NCI-H460 (cell line): ENCODE results near the gene DERL3. TPM values are rescaled to one million over a fixed set of nuclear protein-coding genes. Genes with fewer than 3 reads are reported as not detected.
"Not testable (repeated sequence)": the region's sequence is repeated elsewhere in the genome, so short reads cannot be mapped to it uniquely, and the experiment has no call there.

ENCODE experiments used
- DNase-seq: peaks from one replicate; pipeline ENCODE4 v3.0.0-alpha.2; 2016; ENCODE audit warnings: low read depth; ENCODE audit errors: extremely low read depth
- polyA plus RNA-seq: library from polyadenylated mRNA; depleted of rRNA; stranded (reverse); fragments of >200 nt; gene quantifications from 2 replicates; pipeline ENCODE4 v1.2.3, GENCODE V29; 2014; cell fraction: nucleus; rRNA removed
- total RNA-seq: library from RNA; depleted of rRNA; stranded (reverse); fragments of >200 nt; shearing (Covaris generic); gene quantifications from 2 replicates; pipeline ENCODE4 v1.2.3, GENCODE V29; 2014; rRNA removed

Gene DERL3
- 0.59 and 1.6 TPM in 2 replicates for total RNA-seq
- 4.5 and 4.8 TPM in 2 replicates for polyA plus RNA-seq

DNA sequence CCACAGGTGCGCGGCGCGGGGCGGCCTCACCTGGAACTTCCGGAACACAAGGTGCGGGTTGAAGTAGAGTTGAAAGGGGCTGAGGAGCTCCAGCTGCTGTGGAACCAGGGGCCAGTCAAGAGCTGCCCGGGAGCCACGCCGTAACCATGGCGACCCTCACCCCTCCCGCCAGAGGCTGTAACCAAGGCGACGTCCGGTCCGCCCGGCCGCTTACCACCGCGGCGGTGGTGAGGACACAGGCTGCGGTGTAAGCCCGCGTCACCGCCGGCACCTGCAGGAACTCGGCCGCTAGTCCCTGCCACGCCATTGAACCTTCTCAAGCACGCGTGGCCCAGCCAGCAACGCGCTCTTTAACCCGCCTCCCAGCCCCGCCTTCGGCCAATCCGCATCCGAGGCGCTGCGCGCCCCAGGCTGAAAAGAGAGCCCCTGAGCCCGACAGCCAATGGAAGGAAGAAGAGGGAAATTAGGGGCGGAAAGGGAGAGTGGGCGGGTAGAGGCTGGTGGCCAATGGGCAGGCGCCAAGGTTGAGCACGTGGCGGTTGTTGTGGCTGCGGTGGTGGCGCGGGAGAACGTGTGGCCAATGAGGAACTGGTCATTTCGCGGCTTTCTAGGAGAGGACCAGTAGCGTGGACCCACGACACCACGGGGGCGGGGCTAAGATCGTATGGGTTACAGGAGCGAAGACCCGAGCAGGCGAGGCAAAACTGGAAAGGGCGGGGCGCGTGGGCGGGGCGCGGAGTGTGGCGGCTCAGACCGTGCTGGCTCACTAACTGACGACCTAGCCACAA, at the start of gene DERL3:
Gene DERL3, minus strand, starts transcription at position 326 of the 788 bp plus-strand sequence. Its CDS starts 19 bp downstream, at position 307.
- DNase-seq, result peak; percentile 95

GRCh38 chr22:23884140-23884539, 45.3 kb upstream of the DERL3 start:
- no peak for DNase-seq

DNA sequence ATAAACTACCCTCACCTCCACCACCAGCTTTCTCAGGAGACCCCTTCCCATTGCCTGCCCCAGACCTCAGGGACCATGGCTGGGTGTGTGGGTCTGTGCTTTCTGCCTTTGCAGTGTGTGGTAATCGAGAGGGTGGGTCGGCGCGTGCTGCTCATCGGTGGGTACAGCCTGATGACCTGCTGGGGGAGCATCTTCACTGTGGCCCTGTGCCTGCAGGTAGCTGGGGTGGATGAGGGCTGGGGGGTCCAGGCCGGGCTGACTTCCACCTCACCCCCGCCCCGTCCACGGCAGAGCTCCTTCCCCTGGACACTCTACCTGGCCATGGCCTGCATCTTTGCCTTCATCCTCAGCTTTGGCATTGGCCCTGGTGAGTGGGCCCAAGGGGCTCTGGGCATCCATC, 44.9 kb upstream of the DERL3 start:
- DNase-seq, result no peak

DNA sequence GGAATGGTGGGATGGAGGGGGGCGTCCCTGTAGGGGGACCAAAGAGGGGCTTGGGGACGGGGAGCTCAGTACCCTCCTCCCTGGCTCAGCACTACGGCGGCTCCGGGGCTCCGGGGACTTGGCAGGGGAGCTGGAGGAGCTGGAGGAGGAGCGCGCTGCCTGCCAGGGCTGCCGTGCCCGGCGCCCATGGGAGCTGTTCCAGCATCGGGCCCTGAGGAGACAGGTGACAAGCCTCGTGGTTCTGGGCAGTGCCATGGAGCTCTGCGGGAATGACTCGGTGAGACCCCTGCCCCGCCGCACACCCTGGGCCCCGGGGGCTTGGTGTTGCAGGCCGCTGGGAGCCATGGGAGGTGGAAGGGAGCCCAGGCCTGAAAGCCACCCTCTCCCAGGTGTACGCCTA, 43.6 kb upstream of the DERL3 start:
- no peak for DNase-seq

GRCh38 chr22:23878219-23878618, 39.4 kb upstream of the DERL3 start:
- no peak for DNase-seq

GRCh38 chr22:23877566-23877965, 38.8 kb upstream of the DERL3 start:
- DNase-seq, result no peak

GRCh38 chr22:23875801-23876200, 37.0 kb upstream of the DERL3 start:
- no peak for DNase-seq

DNA sequence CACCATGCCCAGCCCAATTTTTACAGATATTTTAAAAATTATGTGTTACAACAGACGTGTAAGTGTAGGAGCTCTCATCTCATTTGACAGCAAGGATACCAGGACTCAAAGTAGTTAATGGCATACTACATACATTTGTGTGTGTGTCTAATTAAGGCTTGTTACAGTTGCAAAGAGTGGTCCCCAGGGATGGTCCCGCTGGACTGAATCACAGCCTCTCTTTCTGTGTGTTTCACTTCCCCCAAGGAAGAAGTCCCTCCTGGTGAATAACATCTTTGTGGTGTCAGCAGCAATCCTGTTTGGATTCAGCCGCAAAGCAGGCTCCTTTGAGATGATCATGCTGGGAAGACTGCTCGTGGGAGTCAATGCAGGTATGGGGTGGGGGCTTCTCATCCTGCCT, 36.1 kb upstream of the DERL3 start:
- no peak for DNase-seq

DNA sequence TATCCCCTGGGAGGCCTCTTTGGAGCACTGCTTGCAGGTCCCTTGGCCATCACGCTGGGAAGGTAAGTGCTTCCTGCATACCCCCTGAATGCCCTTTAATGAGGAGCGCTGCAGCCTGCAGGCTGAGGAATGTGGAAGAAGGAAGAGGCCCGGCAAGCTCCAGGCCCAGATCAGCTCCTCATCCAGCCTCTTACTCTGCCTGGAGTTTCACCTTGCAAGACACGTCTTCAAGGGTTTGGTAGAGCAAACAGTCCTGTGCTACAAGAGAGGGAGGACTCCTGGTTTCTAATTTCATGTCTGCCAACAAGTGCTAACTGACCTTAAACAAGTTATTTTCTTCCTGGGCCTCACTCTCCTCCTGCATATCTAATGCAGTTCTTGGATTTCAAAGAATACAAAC, 29.8 kb upstream of the DERL3 start:
- no peak for DNase-seq

GRCh38 chr22:23864499-23865154, 25.8 kb upstream of the DERL3 start:
- not testable (repeated sequence) for DNase-seq

GRCh38 chr22:23862103-23862502, 23.3 kb upstream of the DERL3 start:
- DNase-seq, result no peak

DNA sequence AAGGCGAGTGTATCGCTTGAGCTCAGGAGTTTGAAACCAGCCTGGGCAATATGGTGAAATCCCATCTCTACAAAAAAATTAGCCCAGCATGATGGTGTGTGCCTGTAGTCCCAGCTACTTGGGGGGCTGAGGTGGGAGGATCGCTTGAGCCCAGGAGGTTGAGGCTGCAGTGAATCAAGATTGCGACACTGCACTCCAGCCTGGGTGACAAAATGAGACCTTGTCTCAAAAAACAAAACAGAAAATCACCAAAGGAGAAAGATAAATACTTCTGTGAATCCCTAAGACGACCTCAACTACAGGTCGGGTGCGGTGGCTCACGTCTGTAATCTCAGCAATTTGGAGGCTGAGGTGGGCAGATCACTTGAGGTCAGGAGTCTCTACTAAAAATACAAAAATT, 21.4 kb upstream of the DERL3 start:
- DNase-seq, result not testable (repeated sequence)

DNA sequence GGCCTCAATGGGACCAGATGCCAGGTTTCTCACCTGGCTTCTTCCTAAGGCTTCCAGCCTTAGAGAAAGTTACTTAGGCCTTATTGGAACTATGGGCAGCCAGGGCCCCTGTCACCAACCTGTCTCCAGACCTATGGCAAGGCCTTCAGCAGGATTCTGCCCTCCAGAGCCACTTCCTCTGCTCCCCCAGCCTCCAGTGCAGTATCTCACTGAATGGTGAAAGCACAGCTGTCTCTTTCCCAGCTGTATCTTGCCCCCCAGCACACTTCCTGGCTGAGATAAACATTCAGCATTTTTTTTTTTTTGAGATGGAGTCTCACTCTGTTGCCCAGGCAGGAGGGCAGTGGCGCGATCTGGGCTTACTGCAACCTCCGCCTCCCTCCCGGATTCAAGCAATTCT, 20.4 kb upstream of the DERL3 start:
- no peak for DNase-seq

- DNase-seq, result no peak
Measured at GRCh38 chr22:23858484-23858815, 19.6 kb upstream of the DERL3 start.

GRCh38 chr22:23857606-23858483, 19.0 kb upstream of the DERL3 start, which contains the start of gene SLC2A11:
Gene SLC2A11, plus strand, starts transcription at chr22:23857875. Its CDS starts 125 bp downstream, at chr22:23858000.
- DNase-seq, result peak; percentile 96

DNA sequence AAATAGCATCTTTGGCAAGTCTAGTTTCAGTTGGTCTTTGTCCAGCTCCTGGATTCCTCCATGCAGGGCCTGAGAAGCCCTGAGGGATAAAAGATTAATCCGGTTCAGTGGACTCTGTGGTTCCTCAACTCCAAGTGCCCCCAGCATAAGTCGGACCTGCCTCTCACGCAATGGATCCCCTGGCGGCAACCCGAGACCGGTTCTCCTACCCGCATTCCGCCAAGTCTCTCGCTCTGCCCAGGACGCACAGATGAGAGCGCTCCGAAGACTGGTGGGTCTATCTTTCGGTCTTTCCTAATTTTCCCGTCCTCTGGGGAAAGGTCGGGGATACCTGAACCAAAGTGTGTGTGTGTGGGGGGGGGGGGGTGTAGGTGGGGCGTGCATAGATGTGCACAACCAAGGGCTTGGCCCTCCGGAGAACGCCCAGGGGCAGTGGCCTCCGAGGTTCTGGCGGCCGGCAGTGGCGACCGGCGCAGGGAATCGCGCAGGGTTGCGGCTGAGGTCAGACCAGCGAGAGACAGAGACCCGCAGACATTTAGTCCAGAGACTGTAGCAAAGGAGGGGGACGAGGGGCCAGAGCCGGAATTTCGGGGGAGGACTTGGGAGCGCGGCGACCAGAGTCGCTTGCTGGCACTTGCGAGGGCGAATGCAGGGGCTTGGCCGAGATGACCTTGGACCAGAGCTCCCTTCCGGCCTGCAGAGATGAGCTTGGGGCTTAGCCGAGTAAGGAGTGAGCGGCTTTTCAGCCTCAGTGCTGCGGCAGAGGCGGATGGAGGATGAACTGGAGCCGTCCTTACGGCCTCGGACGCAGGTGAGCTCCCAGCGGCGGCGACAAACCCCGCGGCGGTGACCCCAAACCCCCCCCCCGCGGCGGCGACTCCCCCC, 18.2 kb upstream of the DERL3 start:
- no peak for DNase-seq

DNA sequence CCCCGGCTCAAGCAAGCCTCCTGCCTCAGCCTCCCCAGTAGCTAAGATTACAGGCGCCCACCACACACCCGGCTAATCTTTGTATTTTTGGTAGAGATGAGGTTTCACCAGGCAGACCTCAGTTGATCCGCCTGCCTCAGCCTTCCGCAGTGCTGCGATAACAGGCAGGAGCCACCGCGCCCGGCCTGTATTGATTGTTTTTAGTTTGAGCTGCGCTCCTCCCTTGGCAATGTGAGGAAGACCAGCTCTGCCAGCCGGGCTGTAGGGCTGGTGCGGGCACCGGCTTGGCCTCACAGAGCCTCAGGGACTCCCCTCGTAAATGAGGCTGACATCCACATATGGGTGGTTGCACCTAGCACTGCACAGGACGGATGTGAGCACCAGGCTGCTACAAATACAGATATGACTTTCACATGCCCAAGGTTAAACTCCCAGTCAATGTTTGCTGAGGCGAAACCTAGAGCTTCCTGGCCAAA, 11.4 kb upstream of the DERL3 start:
- DNase-seq, result no peak

DNA sequence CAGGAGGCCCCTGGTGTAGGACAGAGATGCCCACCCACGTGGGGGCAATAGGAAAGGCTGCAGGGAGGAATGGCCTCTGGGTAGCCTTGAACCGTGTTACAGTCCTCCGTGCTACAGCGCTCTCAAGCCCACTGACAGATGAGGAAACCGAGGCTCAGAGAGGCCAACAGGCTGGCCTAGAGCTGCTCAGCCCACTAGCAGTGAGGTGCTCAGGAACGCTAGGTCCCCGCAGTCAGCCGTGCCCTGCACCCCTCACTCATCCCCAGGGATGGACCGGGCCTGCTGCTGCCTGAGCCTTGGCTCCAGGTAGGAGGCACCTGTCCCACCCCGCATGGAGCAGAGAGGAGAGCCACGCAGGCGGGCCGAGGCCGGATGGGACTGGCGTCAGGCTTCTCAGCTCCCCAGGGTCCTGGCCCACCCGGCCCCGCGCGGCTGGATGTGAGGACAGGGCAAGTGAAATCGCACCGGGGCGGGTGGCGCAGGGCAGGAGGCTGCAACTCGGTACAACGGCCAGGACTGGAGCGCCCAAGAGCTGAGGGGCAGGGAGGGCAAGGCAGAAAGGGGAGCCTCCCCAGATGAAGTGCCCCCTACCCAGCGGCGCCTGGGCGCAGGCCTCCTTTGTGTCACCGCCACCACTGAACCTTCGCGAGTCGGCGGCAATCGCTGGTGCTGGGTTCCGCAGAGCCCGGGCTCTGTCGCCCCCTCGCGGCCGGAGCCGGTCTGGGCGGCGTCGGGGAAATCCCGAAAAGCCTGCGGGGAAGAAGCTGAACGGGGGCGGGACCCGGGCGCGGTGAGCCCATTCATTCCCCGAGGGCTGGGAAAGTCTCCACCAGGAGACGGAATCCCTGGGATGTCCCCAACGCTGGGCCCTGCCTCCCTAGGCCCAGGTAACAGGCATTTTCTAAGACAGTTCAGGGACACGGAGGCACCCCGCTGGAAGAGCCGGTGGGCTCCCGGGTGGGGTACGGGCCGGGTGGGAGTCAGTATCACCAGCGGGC, 10.5 kb upstream of the DERL3 start:
- peak; percentile 42 for DNase-seq
